VCaP (cell line): Measurements from ENCODE around the gene KDM4F.
"Not testable (repeated sequence)": the region's sequence is repeated elsewhere in the genome, so short reads cannot be mapped to it uniquely, and the experiment has no call there.

Experiments
- H3K27ac ChIP-seq: fragments of 450-650 bp; 2 replicates; pipeline ENCODE4 v1.5.1; 2017
- CTCF ChIP-seq: fragments of 450-650 bp; conservative IDR thresholded peaks from 2 replicates; pipeline ENCODE4 v1.5.1; 2017; ENCODE audit warnings: mild to moderate bottlenecking, moderate library complexity

Gene KDM4F

GRCh38 chr11:95049122-95049521 is at the start of gene KDM4F:
KDM4F (plus strand) TSS chr11:95049422.
- H3K27ac ChIP-seq = not testable (repeated sequence)

- no peak for TF ChIP-seq CTCF
- H3K27ac ChIP-seq = no peak overlapping the region
These were observed 45.5 kb upstream of the KDM4F start for GRCh38 chr11:95003716-95004115.

GRCh38 chr11:95005642-95006041 is 43.6 kb upstream of the KDM4F start:
- no peak overlapping the region for H3K27ac ChIP-seq
- no peak for TF ChIP-seq CTCF

GRCh38 chr11:95011376-95011775 is 37.8 kb upstream of the KDM4F start:
- H3K27ac ChIP-seq = no peak overlapping the region
- no peak for TF ChIP-seq CTCF

GRCh38 chr11:95014184-95014821 is 34.9 kb upstream of the KDM4F start:
- no peak for TF ChIP-seq CTCF

GRCh38 chr11:95016139-95016538 is 33.1 kb upstream of the KDM4F start:
- H3K27ac ChIP-seq = no peak overlapping the region
- no peak for TF ChIP-seq CTCF

More at GRCh38 chr11:95014184-95014821, 34.9 kb upstream of the KDM4F start:
- no peak overlapping the region for H3K27ac ChIP-seq

- H3K27ac ChIP-seq = not testable (repeated sequence)
These were observed 27.8 kb upstream of the KDM4F start for GRCh38 chr11:95021468-95021867.

GRCh38 chr11:95024958-95025357 is 24.3 kb upstream of the KDM4F start, which contains the start of gene KDM4E:
KDM4E (plus strand) TSS chr11:95025258; CDS start chr11:95025558, 300 bp downstream.
- H3K27ac ChIP-seq = no peak within 1 kb of the TSS
- TF ChIP-seq CTCF = no peak

- not testable (repeated sequence) for H3K27ac ChIP-seq
These were observed 23.6 kb upstream of the KDM4F start for GRCh38 chr11:95025594-95025993.
